HG03108 (cell line): ENCODE measurements around the gene PCDH9.

Experiments used
- ATAC-seq: cut with Tn5 transposase; IDR thresholded peaks from one replicate; pipeline ENCODE4 v1.9.1; 2021; ENCODE audit warnings: moderate library complexity; ENCODE audit not compliant: unreplicated experiment

PCDH9 gene

GRCh38 chr13:67229481-67230403, at the start of gene PCDH9:
TSS of gene PCDH9 (minus strand) at chr13:67230336. CDS start at chr13:67228440, 1,896 bp downstream.
- no peak for ATAC-seq

GRCh38 chr13:67278235-67278634, 48.1 kb upstream of the PCDH9 start:
- no peak for ATAC-seq

GRCh38 chr13:67277581-67277980, 47.4 kb upstream of the PCDH9 start:
- no peak for ATAC-seq

- ATAC-seq = no peak
These were observed 45.3 kb upstream of the PCDH9 start for GRCh38 chr13:67275351-67275960.

- no peak for ATAC-seq
These were observed 42.9 kb upstream of the PCDH9 start for GRCh38 chr13:67273001-67273400.

- ATAC-seq = no peak
These were observed 37.0 kb upstream of the PCDH9 start for GRCh38 chr13:67267136-67267535.

GRCh38 chr13:67259208-67259607, 29.1 kb upstream of the PCDH9 start:
- ATAC-seq = no peak

- ATAC-seq = no peak
These were observed 28.3 kb upstream of the PCDH9 start for GRCh38 chr13:67258482-67258881.

- no peak for ATAC-seq
These were observed 8.7 kb upstream of the PCDH9 start for GRCh38 chr13:67238861-67239260.

- ATAC-seq = no peak
These were observed 8.2 kb upstream of the PCDH9 start for GRCh38 chr13:67238277-67238859.

- no peak for ATAC-seq
These were observed 5.1 kb upstream of the PCDH9 start for GRCh38 chr13:67235265-67235664.

GRCh38 chr13:67232384-67232783, 2.2 kb upstream of the PCDH9 start:
- ATAC-seq = no peak

- ATAC-seq = no peak
These were observed 1.3 kb upstream of the PCDH9 start for GRCh38 chr13:67231289-67232000.

- ATAC-seq = peak; percentile 96
These were observed 510 bp upstream of the PCDH9 start for GRCh38 chr13:67230404-67231288.

GRCh38 chr13:67228916-67229315, 1.2 kb downstream of the PCDH9 start:
- no peak for ATAC-seq

GRCh38 chr13:67228031-67228430, 2.1 kb downstream of the PCDH9 start:
- ATAC-seq = no peak

- no peak for ATAC-seq
These were observed 2.8 kb downstream of the PCDH9 start for GRCh38 chr13:67227131-67227983.

GRCh38 chr13:67226696-67227095, 3.4 kb downstream of the PCDH9 start:
- ATAC-seq = no peak
